ELF-1 (cell line): ENCODE results near the gene PER2.
"Not testable (repeated sequence)": the region's sequence is repeated elsewhere in the genome, so short reads cannot be mapped to it uniquely, and the experiment has no call there.

Experiments
- DNase-seq: peaks from one replicate; pipeline ENCODE4 v3.0.0-alpha.2; 2016; ENCODE audit warnings: low read depth, low spot score

The PER2 gene

DNA sequence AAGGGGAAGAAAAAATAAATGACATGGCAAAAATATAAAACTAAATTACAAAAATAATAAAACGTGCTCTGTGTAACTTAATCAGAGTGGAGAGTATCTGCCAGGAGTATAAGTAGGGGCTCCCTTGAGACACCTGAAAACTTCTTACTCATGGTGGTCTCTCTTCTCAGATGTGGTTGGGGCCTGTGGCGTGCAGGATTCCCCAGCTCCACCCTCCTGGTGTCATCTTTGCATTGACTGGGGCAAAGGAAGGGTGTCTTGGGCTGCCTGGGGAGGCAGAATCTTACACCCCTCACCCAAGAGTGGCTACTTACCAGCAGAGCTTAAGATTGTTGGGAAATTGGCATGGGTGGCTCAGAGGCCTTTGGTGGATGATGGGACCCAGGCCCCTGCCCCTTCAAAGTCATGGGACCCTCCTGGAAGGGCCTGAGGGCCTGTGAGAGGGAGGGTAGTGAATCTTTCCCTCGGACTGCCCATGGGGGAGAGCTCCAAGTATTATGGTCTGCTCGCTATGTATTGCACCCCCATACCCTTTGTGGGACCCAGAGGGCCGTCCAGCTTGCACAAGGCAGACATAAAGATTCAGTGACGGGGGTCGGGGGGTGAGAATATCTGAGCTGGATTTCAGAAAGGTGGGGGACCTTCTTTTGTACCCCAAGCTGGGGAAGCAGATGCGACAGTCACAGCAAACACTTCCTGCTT, 25.0 kb upstream of the PER2 start:
- DNase-seq: no peak

DNA sequence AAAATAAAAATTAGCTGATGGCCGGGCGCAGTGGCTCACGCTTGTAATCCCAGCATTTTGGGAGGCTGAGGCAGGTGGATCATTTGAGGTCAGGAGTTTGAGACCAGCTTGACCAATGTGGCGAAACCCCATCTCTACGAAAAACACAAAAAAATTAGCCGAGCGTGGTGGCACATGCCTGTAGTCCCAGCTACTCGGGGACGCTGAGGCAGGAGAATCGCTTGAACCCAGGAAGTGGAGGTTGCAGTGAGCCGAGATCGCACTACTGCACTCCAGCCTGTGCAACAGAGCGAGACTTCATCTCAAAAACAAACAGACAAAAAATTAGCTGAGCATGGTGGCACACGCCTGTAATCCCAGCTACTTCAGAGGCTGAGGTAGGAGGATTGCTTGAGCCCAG, 22.3 kb upstream of the PER2 start:
- DNase-seq: not testable (repeated sequence)

DNA sequence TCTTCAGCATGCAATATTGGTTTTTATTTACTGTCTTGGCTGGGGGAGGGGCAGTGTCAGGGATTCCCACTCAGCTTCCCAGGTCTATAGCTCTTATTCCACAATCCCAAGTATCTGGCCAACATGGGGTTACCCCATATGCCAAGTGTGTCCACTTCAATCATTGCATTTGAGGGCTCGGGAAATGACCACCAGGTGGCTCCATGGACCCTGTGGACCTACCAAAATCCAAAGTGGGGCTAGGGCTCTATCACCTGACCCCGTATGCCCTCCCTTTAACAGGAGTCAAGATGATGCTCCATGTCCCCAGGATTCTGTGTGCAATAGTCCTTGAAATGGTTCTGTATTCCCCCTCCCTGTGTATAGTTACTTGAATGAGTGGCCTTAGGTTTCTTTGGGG, 19.8 kb upstream of the PER2 start:
- no peak for DNase-seq

DNA sequence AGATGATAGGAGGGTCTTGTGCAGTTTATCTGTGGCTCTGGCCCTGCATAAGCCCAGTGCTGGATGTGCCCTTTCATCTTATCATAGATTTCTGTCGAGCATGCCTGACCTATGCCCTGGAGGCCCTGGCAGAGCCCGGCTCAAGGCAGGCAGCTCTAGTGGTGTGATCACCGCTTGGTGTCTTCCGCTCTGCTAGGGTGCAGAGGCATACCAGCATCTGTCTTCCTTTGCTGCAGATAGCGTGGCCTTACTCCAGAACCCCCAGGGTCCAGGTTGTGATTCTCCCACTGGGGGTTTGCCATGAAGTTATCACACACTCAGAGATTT, 18.2 kb upstream of the PER2 start:
- no peak for DNase-seq

DNA sequence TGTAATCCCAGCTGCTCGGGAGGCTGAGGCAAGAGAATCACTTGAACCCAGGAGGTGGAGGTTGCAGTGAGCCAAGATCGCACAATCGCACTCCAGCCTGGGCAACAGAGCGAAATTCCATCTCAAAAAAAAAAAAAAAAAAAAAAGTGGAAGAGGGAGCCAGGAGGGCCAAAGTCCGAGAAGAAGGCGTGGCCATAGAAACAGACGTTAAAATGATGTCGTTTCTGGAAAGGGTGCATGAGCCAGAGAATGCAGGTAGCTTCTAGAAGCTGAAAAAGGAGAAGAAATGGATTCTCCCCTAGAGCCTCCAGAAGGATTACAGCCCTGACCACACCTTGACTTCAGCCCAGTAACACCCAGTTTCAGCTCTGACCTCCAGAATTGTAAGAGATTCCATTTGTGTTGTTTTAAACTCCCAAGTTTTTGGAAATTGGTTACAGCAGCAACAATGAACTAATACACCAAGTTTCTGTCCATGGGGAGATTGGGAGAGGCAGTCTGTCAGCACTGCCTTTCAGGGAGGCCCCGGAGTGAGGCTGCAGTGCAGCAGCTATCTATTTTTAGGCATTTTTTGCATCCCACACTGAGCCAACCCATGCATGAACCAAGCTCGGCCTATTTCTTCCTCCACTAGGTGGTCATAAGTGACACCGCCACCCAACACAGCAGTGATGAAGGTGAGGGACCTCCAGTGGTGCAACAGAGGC, 17.7 kb upstream of the PER2 start:
- DNase-seq: no peak

DNA sequence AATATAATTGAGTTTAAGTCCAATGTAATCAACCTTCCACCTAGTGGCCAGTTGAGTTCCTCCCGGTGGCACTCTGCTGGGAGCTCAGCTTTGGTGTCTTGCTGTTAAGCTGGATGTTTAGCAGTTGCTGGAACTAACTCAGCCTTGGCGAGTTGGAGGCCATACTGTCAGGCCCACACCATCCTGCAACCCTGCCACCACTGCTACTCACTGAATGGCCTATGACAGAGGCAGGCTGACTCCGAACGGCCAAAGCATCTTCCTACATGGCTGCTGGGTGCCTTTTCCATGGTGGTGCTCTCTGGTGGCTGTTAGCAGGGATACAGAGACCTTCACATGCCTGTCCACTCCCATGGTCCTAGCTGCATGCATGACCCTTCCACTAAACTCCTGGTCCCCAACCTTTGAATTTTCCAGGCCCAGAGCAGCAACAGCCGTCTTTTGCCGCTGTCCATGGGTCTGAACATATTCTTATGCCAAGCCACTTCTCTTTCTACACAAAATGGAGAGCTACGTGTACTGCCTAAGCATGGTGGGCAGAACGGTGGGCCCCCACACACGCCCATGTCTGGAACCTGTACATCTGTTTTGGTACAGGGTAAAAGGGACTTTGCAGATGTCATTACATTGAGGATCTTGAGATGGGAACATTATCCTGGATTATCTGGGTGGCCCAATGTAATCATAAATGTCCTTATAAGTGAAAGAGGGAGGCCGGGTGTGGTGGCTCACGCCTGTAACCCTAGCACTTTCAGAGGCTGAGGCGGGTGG, 16.9 kb upstream of the PER2 start:
- DNase-seq: no peak

DNA sequence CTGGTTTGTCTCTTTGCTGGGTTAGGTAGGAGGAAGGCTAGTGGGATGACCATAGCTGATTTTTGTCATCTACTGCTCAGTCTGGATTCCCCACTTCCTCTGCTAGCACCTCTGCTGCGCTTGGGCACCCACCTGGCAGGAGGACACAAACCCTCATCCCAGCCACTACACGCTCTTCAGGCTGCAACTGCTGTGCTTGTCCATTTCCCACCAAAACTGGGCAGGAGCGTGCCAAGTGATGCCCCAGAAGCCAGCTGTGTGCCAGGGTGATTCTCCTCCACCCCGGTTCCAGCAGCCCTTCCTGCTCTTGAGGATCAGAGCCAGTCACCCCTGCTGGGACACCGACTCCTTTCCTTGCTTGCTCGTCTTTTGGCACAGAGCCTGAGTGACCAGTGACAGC, 15.7 kb upstream of the PER2 start:
- no peak for DNase-seq

DNA sequence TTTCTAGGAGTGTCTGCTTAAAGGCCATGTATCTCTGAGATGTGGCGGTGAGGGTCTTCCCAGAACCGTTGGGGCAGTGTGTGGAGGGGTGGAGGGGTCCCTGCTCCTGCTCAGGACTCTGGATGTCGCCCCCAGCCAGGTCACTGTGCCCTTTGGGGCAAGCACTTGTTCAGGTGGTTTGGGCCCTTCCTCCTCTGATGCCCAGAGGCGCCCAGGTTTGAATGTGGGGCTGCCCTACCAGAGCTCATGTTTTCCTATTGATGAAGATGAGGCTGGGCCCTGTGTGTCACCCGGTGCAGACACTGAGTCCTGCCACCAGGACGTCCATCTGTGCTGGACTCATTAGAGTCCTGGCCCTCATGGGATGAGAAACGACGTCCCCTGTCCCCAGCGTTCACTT, 14.3 kb upstream of the PER2 start:
- DNase-seq: no peak

DNA sequence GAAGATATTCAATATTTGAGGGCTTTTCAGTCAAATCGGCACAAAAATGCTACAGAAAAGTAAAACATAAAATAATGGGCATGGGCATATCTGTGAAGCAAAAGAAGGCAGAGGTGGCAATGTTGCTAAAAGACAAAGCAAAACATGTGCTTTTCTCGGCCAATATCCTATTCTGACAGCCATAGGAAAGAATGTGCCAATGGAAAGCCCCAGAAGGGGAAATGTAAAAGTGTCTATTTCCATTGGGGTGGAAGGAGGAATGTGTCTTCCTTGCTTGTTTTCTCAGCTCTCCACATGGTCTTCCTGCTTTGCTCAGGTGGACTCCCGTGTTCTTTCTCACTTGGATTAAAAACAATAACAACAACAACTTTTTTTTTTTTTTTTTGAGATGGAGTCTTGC, 13.7 kb upstream of the PER2 start:
- no peak for DNase-seq

DNA sequence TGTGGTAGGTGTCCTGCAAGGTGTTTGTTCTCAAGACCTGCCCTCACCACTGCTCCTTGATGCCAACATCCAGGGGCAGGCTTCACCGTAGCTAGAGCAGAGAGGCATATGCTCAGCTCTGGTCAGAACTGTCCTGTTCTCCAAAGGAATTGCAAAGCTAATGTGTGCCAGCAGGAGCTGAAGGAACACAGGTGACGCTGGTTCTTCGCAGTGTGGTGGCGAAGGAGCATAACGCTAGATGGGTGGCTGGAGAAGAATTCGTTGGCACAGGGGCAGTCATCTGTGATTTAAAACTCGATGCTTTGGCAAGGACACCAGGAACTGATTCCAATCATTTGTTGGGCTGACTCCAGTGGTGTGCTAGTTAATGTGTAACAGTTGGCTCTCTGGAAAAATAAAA, 11.4 kb upstream of the PER2 start:
- no peak for DNase-seq

DNA sequence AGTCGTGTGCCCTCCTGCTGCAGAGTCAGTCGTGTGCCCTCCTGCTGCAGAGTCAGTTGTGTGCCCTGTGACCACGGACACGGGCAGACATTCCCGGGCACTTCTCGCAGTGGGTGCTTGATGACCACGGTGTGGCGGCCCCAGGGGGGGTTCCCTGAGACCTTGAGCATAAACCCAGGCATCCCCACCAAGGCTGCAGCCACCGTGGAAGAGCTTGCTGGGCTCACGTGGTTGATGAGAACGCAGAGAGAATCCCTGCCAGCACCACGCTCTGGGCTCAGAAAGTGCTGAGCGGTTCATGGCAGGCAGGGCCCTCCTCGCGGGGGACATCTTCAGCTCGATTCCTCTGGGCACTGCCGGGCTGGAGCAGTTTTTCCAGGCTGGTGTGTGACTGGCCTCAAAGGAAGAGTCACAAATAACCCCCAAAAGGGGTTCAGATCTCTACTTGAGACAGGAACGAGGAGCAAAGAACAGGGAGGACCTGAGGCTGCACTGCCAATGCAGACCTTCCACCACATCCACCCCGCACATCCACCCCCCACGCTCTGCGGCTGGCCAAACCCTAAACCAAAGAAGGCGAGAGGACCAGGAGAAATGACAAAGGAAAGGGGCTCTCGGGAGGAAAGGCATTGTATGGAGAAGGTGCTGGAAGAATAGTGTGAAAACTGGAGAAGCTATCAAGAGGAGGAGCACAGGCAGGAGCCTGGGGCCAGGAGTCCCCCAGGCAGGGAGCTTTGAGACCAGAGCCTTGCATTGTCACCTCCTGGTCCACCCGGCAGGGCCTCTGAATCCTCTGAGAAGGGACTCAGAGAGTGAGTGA, 8.4 kb upstream of the PER2 start:
- DNase-seq: no peak

DNA sequence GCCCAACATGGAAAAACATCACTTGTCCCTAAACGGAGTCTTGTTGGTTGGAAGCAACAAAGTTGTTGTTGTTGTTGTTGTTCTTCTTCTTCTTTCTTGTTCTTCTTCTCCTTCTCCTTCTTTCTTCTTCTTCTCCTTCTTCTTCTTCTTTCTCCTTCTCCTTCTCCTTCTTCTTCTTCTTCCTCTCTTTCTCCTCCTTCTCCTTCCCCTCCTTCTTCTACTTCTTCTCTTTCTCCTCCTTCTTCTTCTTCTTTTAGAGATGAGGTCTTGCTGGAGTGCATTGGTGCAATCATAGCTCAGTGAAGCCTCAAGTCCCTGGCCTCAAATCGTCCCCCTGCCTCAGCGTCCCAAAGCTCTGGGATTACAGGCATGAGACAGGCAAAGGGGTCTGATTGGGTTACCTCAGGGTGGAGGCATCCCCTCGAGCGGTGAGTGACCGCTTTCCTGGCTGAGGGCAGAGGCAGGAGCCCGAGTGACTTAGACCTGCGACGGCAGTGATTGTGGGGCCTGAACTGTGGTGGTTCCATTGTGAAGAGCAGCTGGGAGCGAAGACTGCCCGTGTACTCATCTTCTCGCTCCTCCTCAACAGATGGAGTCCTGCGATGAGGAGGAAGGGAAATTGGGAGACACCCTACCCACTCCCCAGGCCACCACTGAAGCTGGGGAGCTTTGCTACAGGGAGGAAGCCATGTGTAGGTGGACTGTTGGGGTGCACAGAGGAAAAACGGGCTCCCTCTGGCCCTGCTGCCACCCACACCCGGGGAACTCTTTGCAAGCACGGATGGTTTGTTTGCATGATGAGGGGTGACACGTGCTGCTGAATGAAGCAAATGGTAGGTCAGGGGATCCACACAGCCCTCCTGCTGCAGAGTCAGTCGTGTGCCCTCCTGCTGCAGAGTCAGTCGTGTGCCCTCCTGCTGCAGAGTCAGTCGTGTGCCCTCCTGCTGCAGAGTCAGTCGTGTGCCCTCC, 7.0 kb upstream of the PER2 start:
- DNase-seq: no peak

DNA sequence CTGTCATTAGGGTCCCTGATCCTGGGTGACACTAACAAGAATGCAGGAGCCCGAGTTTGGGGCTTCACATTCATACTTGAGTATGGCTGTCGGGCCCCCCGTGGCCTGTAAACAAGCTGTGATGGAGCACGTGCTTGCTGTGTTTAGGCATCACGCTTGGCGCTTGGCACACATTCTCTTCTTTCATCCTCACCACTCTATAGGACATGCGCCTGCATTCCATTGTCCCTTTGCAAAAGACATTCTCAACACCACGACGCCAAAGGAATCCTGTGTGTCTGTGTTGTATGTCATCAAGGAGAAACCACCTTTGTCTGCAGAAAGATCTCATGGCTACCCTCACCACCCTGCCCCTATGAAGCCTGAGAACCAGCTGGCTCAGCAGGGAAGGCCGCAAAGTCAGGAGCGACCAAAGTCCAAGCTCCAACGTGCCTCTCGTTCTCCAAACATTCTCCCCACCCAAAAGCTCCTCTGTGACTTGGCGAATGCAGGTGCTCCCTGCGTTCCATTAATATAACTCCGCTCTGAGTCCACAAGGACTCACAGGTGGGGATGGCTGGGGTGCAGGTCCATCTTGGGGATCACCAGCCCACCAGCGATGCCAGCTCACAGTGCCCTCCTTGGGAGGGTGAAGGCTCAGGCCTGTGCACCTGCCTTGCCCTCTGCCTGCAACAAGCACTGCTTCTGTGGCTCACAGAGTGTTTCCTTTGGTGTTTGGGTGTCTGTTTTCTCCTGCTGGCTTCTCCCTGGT, 6.2 kb upstream of the PER2 start:
- DNase-seq: no peak

DNA sequence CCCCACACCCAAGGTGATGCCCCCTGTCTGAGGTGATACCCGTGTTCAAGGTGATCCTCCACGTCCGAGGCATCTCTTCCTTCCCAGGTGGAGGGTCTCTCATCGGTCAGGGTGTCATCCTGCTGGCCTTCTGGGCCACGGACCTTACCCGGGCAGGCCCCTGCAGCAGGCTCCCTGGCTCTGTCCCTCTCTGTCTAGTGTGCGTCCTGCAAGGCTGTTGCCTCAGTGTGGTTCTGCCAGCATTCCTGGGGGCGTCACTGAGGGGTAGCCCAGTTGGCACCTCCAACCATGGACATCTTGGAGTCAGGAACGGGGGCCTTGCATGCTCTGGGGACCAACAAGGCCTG, 5.6 kb upstream of the PER2 start:
- DNase-seq: no peak

DNA sequence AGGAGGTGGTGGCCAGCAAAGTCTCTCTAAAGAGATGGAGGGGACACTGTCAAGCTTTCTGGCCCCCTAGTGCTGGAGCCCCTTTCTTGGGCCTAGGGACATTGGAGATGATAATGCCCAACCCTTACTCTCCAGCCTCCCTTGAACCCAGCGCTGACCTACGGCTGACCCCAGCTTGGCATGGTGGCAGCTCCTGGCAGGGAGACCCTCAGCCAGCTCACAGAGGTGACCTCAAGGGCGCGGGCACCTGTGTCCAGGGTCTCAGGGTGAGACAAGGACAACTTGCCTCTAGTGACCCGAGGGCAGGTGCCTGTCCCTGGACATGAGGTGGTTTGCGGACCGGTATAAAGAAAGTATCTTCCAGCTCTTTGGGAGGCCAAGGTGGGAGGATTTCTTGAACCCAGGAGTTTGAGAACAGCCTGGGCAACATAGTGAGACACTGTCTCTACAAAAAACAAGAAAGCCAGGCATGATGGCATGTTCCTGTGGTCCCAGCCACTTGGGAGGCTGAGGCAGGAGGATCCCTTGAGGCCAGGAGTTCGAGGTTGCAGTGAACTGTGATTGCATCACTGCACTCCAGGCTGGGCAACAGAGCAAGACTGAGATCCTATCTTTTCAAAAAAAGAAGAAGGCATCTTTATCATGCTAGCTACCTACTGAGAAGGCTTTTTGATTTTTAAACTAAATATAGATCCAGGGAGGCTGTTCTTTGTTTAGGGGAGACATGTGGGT, 3.3 kb upstream of the PER2 start:
- DNase-seq: no peak

DNA sequence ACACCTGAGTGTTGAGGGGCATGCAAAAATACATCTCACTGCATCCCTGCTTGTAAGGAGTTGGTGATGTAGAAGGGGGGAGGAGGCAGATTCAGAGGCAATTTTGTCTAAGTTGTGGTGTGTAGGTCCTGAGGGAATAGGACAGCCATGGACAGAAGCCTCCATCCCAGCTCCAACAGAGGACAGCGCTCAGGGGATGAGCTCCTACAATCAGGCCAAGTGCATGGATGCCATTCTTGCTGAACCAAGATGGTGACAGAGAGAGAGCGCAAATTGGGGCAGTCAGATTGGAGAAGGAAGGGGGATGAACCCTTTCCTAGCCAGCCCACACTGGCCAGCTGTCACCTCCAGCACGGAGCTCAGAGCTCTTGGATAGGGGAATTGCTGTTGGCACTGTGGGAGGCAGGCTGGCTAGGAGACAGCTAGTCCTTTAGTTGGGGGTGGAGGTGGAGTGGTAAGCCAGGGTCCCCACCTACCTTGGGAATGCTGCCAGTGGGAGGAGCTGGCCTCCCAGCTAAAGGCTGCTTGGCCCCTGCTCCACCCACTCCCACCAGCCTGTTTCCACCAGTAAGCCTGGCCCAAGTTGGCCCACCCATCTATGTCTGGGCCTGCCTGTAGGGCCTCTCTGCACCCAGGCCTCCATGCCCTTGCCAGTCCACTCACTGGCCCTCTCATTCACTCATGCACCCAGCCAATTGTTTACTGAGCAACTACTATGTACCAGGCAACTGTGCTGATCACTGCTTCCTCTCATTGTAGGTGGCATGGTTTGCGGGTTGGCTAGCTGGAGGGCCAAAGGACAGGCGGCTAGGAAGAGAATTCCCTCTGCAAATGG, 2.5 kb upstream of the PER2 start:
- no peak for DNase-seq

DNA sequence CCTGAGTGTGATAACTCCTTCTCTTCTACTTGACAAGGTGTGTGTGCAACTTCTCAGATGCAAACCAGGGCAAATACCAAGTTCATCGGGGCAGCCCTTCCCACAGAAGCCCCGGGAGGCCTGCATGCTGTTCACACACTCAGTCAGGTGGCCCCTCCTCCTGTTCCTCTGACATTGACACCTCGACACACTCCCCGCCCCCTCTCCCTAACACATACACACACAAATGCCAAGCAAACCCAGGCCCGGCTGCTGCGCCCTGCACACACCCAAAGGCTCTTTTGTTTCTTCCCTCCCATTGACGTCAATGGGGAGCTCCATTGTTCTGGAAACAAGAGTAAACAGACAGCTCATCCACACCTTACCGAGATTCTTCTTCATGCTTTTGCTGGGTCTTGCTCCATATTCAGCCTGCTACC, 1.7 kb upstream of the PER2 start:
- DNase-seq: peak; percentile 84

DNA sequence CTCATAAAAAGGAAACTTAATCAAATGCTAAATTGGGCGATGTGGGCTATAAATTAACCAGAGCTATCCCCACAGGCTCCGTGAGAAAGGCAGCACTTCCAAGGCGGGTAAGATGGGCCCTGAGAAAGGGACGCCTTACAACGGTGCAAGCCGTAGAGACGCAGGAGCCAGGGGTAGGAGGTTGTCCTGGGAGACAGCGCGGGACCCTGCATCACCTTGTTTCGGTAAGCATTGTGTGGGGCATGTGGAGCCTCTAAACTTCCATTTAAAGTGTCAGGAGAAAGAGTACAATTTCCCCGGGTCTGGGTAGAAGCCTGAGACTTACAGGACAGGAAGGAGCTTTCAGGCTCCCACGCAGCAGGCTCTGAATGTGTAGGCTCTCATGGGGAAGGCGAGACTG, 1.2 kb upstream of the PER2 start:
- DNase-seq: no peak
